Sigmoid colon (tissue), 4 donors: ENCODE data around the gene DNAH12.

Source experiments
- CTCF ChIP-seq, 4 experiments: fragments of 450-650 bp in 3 of 4; fragments of 200-600 bp in 1 of 4; IDR thresholded peaks; one replicate each; pipeline ENCODE4 v1.5.1; 2016 to 2019; ENCODE audit warnings: antibody characterized with exemption in 4 of 4, mild to moderate bottlenecking in 3 of 4, moderate library complexity in 2 of 4
- POLR2A ChIP-seq, 2 donors: fragments of 450-650 bp; IDR thresholded peaks; one replicate each; pipeline ENCODE4 v1.6.1; 2016; ENCODE audit warnings: antibody characterized with exemption in 2 of 2, mild to moderate bottlenecking in 2 of 2, moderate library complexity in 2 of 2
- POLR2AphosphoS5 ChIP-seq, 4 donors: sonication (generic); formaldehyde crosslinking; IDR thresholded peaks; one replicate each; pipeline ENCODE4 v1.6.1; 2017; ENCODE audit warnings: antibody characterized with exemption in 4 of 4

- no peak for TF ChIP-seq CTCF (IDR thresholded peaks at IDR 0.05)
- TF ChIP-seq POLR2AphosphoS5 (IDR thresholded peaks at IDR 0.05): no peak
- TF ChIP-seq POLR2A (IDR thresholded peaks at IDR 0.05): no peak
These were observed 25.7 kb downstream of the DNAH12 start for GRCh38 chr3:57518276-57518915.
